Measurements from ENCODE around the gene ABCG2. TPM values are rescaled to one million over a fixed set of nuclear protein-coding genes. Genes with fewer than 3 reads are reported as not detected.

The ABCG2 gene
- total and polyA plus RNA-seq, 3 experiments from 2014 or later, result 0.54 to 1.4 (median 0.89) TPM

- Histone ChIP-seq H3K27ac (ENCODE audit: low read depth, low read length) (no peak overlapping the region), H3K36me3 (ENCODE audit: insufficient read depth, low read length) (no peaks in the 10 kb centered on the region), H3K4me3 (ENCODE audit: low read length) (no peak overlapping the region), H3K9me3 (ENCODE audit: low read length) (no peaks in the 10 kb centered on the region), H3K4me1 (ENCODE audit: insufficient read depth, low read length) (no peaks in the 10 kb centered on the region), H3K27me3 (ENCODE audit: insufficient read depth, low read length, poor library complexity, severe bottlenecking) (no peaks in the 10 kb centered on the region)
- peak overlapping the region in 1 of 8 donors; percentile 63 for H3K27ac Mint-ChIP-seq
- CTCF ChIA-PET, result interaction anchor here (0.7 kb wide), 1 partner anchor 692 kb away, joined by 3 read pairs; no protein-coding TSS in a partner anchor
- H3K4me3 Mint-ChIP-seq, result no peak overlapping the region
- POLR2A ChIA-PET, result no interaction called here
- peaks cover 0 to 1% of the 10 kb centered on the region in 2 donors for H3K27me3 Mint-ChIP-seq
- no peaks in the 10 kb centered on the region for H3K9me3 Mint-ChIP-seq
- H3K36me3 Mint-ChIP-seq, result peaks cover 4 to 39% (median 10%) of the 10 kb centered on the region in 3 donors
- no peak for DNase-seq
- no peaks in the 10 kb centered on the region for H3K4me1 Mint-ChIP-seq
These were observed 103.5 kb downstream of the ABCG2 start for GRCh38 chr4:88054901-88055300.

- no peaks in the 10 kb centered on the region for H3K27me3 ChIP-seq (ENCODE audit: insufficient read depth, low read length, poor library complexity, severe bottlenecking)
- no peak overlapping the region for H3K27ac Mint-ChIP-seq
- no peak for DNase-seq
- H3K4me3 Mint-ChIP-seq, result no peak overlapping the region
- H3K9me3 ChIP-seq (ENCODE audit: low read length), result no peaks in the 10 kb centered on the region
- peaks cover 0 to 1% of the 10 kb centered on the region in 2 donors for H3K27me3 Mint-ChIP-seq
- ChIA-PET POLR2A (no interaction called here), CTCF (interaction anchor here (0.7 kb wide), 1 partner anchor 692 kb away, joined by 3 read pairs; no protein-coding TSS in a partner anchor)
- no peak overlapping the region for H3K27ac ChIP-seq (ENCODE audit: low read depth, low read length)
- no peak overlapping the region for H3K4me3 ChIP-seq (ENCODE audit: low read length)
- H3K36me3 ChIP-seq (ENCODE audit: insufficient read depth, low read length), result no peaks in the 10 kb centered on the region
- H3K9me3 Mint-ChIP-seq, result no peaks in the 10 kb centered on the region
- no peaks in the 10 kb centered on the region for H3K4me1 Mint-ChIP-seq
- H3K36me3 Mint-ChIP-seq, result peaks cover 4 to 36% (median 6%) of the 10 kb centered on the region in 3 donors
- no peaks in the 10 kb centered on the region for H3K4me1 ChIP-seq (ENCODE audit: insufficient read depth, low read length)
These were observed 104.2 kb downstream of the ABCG2 start for GRCh38 chr4:88054229-88054628.

GRCh38 chr4:88045021-88045420 is 113.4 kb downstream of the ABCG2 start:
- no peaks in the 10 kb centered on the region for H3K27me3 ChIP-seq (ENCODE audit: insufficient read depth, low read length, poor library complexity, severe bottlenecking)
- no peaks in the 10 kb centered on the region for H3K4me1 ChIP-seq (ENCODE audit: insufficient read depth, low read length)
- POLR2A ChIA-PET, result no interaction called here
- CTCF ChIA-PET, result no interaction called here
- H3K4me3 ChIP-seq (ENCODE audit: low read length), result no peak overlapping the region
- Mint-ChIP-seq H3K4me3 (no peak overlapping the region), H3K36me3 (peaks cover 0 to 44% (median 10%) of the 10 kb centered on the region in 3 donors), H3K4me1 (peaks cover 0 to 5% (median 0%) of the 10 kb centered on the region in 3 donors), H3K9me3 (no peaks in the 10 kb centered on the region), H3K27ac (peak overlapping the region in 1 of 8 donors; percentile 7), H3K27me3 (no peaks in the 10 kb centered on the region)
- H3K36me3 ChIP-seq (ENCODE audit: insufficient read depth, low read length), result peaks cover 10% of the 10 kb centered on the region
- H3K27ac ChIP-seq (ENCODE audit: low read depth, low read length), result no peak overlapping the region
- no peaks in the 10 kb centered on the region for H3K9me3 ChIP-seq (ENCODE audit: low read length)
- no peak for DNase-seq

GRCh38 chr4:88043586-88044340 is 114.7 kb downstream of the ABCG2 start:
- H3K9me3 Mint-ChIP-seq, result no peaks in the 10 kb centered on the region
- CTCF ChIA-PET, result interaction anchor here (2.0 kb wide), 1 partner anchor 11 kb away, joined by 5 read pairs; no protein-coding TSS in a partner anchor
- POLR2A ChIA-PET, result no interaction called here

GRCh38 chr4:88043001-88043400 is 115.4 kb downstream of the ABCG2 start:
- peaks cover 12% of the 10 kb centered on the region for H3K36me3 ChIP-seq (ENCODE audit: insufficient read depth, low read length)
- POLR2A ChIA-PET, result no interaction called here
- no peak overlapping the region for H3K4me3 Mint-ChIP-seq
- H3K4me3 ChIP-seq (ENCODE audit: low read length), result no peak overlapping the region
- H3K9me3 Mint-ChIP-seq, result no peaks in the 10 kb centered on the region
- no peak overlapping the region for H3K27ac Mint-ChIP-seq
- H3K4me1 ChIP-seq (ENCODE audit: insufficient read depth, low read length), result no peaks in the 10 kb centered on the region
- peaks cover 0 to 4% (median 0%) of the 10 kb centered on the region in 3 donors for H3K4me1 Mint-ChIP-seq
- CTCF ChIA-PET, result interaction anchor here (2.0 kb wide), 1 partner anchor 10 kb away, joined by 5 read pairs; no protein-coding TSS in a partner anchor
- H3K27me3 ChIP-seq (ENCODE audit: insufficient read depth, low read length, poor library complexity, severe bottlenecking), result no peaks in the 10 kb centered on the region
- H3K27ac ChIP-seq (ENCODE audit: low read depth, low read length), result no peak overlapping the region
- no peak for DNase-seq
- H3K36me3 Mint-ChIP-seq, result peaks cover 0 to 51% (median 13%) of the 10 kb centered on the region in 3 donors
- H3K9me3 ChIP-seq (ENCODE audit: low read length), result no peaks in the 10 kb centered on the region
- H3K27me3 Mint-ChIP-seq, result no peaks in the 10 kb centered on the region

More at GRCh38 chr4:88043586-88044340, 114.7 kb downstream of the ABCG2 start:
- Histone ChIP-seq H3K27me3 (ENCODE audit: insufficient read depth, low read length, poor library complexity, severe bottlenecking) (no peaks in the 10 kb centered on the region), H3K9me3 (ENCODE audit: low read length) (no peaks in the 10 kb centered on the region), H3K4me3 (ENCODE audit: low read length) (no peak overlapping the region), H3K36me3 (ENCODE audit: insufficient read depth, low read length) (peaks cover 12% of the 10 kb centered on the region), H3K27ac (ENCODE audit: low read depth, low read length) (no peak overlapping the region), H3K4me1 (ENCODE audit: insufficient read depth, low read length) (no peaks in the 10 kb centered on the region)
- DNase-seq, result no peak
- no peak overlapping the region for H3K4me3 Mint-ChIP-seq
- peaks cover 0 to 45% (median 13%) of the 10 kb centered on the region in 3 donors for H3K36me3 Mint-ChIP-seq
- H3K4me1 Mint-ChIP-seq, result peaks cover 0 to 5% (median 0%) of the 10 kb centered on the region in 3 donors
- H3K27me3 Mint-ChIP-seq, result no peaks in the 10 kb centered on the region
- no peak overlapping the region for H3K27ac Mint-ChIP-seq

GRCh38 chr4:88041626-88042025 is 116.8 kb downstream of the ABCG2 start:
- Mint-ChIP-seq H3K9me3 (no peaks in the 10 kb centered on the region), H3K27me3 (no peaks in the 10 kb centered on the region), H3K4me3 (no peak overlapping the region), H3K36me3 (peaks cover 0 to 55% (median 12%) of the 10 kb centered on the region in 3 donors), H3K4me1 (no peaks in the 10 kb centered on the region), H3K27ac (no peak overlapping the region)
- no peaks in the 10 kb centered on the region for H3K9me3 ChIP-seq (ENCODE audit: low read length)
- CTCF ChIA-PET, result no interaction called here
- POLR2A ChIA-PET, result no interaction called here
- no peak overlapping the region for H3K27ac ChIP-seq (ENCODE audit: low read depth, low read length)
- H3K4me3 ChIP-seq (ENCODE audit: low read length), result no peak overlapping the region
- peaks cover 12% of the 10 kb centered on the region for H3K36me3 ChIP-seq (ENCODE audit: insufficient read depth, low read length)
- no peaks in the 10 kb centered on the region for H3K4me1 ChIP-seq (ENCODE audit: insufficient read depth, low read length)
- DNase-seq, result no peak
- H3K27me3 ChIP-seq (ENCODE audit: insufficient read depth, low read length, poor library complexity, severe bottlenecking), result no peaks in the 10 kb centered on the region

- Mint-ChIP-seq H3K4me3 (no peak overlapping the region), H3K27ac (no peak overlapping the region), H3K4me1 (no peaks in the 10 kb centered on the region), H3K9me3 (no peaks in the 10 kb centered on the region), H3K36me3 (peaks cover 3 to 56% (median 19%) of the 10 kb centered on the region in 3 donors), H3K27me3 (no peaks in the 10 kb centered on the region)
- Histone ChIP-seq H3K4me1 (ENCODE audit: insufficient read depth, low read length) (no peaks in the 10 kb centered on the region), H3K27me3 (ENCODE audit: insufficient read depth, low read length, poor library complexity, severe bottlenecking) (no peaks in the 10 kb centered on the region), H3K4me3 (ENCODE audit: low read length) (no peak overlapping the region), H3K9me3 (ENCODE audit: low read length) (no peaks in the 10 kb centered on the region), H3K27ac (ENCODE audit: low read depth, low read length) (no peak overlapping the region), H3K36me3 (ENCODE audit: insufficient read depth, low read length) (peaks cover 12% of the 10 kb centered on the region)
- POLR2A ChIA-PET, result no interaction called here
- no peak for DNase-seq
- CTCF ChIA-PET, result interaction anchor here (1.0 kb wide), 1 partner anchor 474 kb away, joined by 3 read pairs; no protein-coding TSS in a partner anchor
These were observed 117.7 kb downstream of the ABCG2 start for GRCh38 chr4:88040707-88041106.

Data from CD8-positive, alpha-beta memory T cell (primary cell).